ENCODE data around the gene LMOD1. TPM values are rescaled to one million over a fixed set of nuclear protein-coding genes. Genes with fewer than 3 reads are reported as not detected.

LMOD1 gene
- total and polyA plus RNA-seq, 3 donors from 2014 or later = 31.4 to 46.3 (median 39.4) TPM

DNA sequence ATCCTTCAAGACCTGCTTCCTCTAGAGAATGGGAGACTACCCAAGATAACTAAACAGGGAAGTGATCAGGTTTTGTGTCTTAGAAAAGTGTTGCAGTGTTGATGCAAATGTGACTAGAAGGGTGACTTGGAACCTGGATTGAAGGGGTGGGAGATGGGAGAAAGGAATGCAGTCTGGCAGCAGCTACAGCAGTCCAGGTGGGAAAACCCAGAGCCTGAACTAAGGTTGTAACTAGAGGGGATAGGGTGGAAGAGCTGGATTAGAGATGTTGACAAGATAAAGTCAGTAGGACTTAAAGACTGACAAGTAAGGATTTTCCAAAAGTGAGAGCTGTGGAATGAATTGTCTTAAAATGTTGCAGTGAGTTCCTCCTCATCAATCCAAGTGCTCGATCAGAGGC lies 64.7 kb downstream of the LMOD1 start:
- no peak for TF ChIP-seq POLR2A (IDR thresholded peaks at IDR 0.05)
- TF ChIP-seq, protein P1, sequence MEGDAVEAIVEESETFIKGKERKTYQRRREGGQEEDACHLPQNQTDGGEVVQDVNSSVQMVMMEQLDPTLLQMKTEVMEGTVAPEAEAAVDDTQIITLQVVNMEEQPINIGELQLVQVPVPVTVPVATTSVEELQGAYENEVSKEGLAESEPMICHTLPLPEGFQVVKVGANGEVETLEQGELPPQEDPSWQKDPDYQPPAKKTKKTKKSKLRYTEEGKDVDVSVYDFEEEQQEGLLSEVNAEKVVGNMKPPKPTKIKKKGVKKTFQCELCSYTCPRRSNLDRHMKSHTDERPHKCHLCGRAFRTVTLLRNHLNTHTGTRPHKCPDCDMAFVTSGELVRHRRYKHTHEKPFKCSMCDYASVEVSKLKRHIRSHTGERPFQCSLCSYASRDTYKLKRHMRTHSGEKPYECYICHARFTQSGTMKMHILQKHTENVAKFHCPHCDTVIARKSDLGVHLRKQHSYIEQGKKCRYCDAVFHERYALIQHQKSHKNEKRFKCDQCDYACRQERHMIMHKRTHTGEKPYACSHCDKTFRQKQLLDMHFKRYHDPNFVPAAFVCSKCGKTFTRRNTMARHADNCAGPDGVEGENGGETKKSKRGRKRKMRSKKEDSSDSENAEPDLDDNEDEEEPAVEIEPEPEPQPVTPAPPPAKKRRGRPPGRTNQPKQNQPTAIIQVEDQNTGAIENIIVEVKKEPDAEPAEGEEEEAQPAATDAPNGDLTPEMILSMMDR (IDR thresholded peaks at IDR 0.05) = no peak
- Histone ChIP-seq H3K27ac (no peak overlapping the region), H3K9me3 (no peaks in the 10 kb centered on the region), H3K4me1 (peaks cover 32% of the 10 kb centered on the region), H3K36me3 (ENCODE audit: low read depth, missing control alignments) (no peaks in the 10 kb centered on the region), H3K27me3 (no peaks in the 10 kb centered on the region), H3K4me3 (no peak overlapping the region)
- DNase-seq = no peak
- WGBS, 2 donors = 56 to 67% methylated on average over 1 of the region's 1 CpG
- intact Hi-C loops (cut with DNase I; ENCODE audit: low total_unique reads) = no loop called here

DNA sequence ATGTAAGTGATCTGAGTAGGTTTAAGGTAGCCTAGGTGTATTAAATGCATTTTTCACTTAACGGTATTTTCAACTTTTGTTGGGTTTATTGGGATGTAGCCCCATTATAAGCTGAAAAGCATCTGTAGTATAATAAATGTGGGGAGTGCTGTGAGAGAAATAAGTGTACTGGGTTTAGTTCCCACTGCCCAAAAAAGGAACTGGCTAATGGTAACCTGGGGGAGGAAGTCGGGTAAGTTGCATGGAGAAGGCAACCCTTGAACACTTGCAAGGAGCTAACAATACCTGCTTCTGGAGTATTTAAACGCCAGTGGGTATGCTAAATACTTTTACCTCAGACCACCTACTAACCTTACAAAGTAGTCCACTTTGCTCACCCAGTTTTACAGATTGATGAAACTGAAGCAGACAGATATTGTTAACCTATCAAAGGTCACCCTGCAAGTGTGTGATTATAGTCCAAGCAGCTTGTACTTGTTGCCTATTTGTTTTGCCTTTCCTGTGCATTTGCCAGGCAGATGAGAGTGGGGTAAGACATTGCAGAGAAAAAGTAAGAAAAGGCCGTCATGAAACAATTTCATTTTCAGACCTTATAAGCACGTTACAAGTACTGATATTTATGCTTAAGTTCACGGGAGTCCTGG lies 65.3 kb downstream of the LMOD1 start:
- Histone ChIP-seq H3K27ac (no peak overlapping the region), H3K9me3 (no peaks in the 10 kb centered on the region), H3K27me3 (no peaks in the 10 kb centered on the region), H3K4me3 (no peak overlapping the region), H3K36me3 (ENCODE audit: low read depth, missing control alignments) (no peaks in the 10 kb centered on the region), H3K4me1 (peaks cover 32% of the 10 kb centered on the region)
- intact Hi-C loops (cut with DNase I; ENCODE audit: low total_unique reads) = no loop called here
- WGBS, 2 donors = 66 to 71% methylated on average over 6 of the region's 6 CpGs
- no peak for TF ChIP-seq POLR2A (IDR thresholded peaks at IDR 0.05)
- TF ChIP-seq, protein P1 (IDR thresholded peaks at IDR 0.05) = no peak
- no peak for DNase-seq

DNA sequence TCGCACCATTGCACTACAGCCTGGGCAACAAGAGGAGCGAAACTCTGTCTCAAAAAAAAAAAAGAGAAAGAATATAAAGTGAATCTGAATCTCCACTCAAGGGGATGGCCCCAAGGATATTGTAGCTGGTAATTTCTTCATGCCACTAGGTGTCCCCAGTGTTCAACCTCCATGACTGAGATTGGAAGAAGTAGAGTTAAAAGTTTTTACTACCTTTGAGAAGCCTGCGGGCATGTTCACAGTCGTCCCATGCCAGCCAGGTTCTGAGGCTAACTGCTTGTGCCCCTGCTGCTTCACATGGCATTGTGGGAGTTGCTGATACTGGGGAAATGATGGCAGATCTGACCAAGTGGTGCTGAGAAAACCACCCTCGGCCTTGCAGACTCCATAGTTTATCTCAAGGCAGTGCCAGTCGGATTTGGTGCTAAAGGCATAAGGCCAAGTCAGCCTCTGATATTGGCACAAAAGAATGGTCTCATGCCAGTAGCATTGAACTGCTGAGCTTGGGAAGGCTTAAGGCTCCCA lies 68.4 kb downstream of the LMOD1 start:
- H3K4me1 ChIP-seq = peaks cover 15% of the 10 kb centered on the region
- no peak for TF ChIP-seq POLR2A (IDR thresholded peaks at IDR 0.05)
- TF ChIP-seq, protein P1 (IDR thresholded peaks at IDR 0.05) = peak; percentile 40 to 73 (median 61)
- H3K9me3 ChIP-seq = no peaks in the 10 kb centered on the region
- H3K27ac ChIP-seq = peak overlapping the region in 1 of 2 donors; percentile 2
- no peak overlapping the region for H3K4me3 ChIP-seq
- DNase-seq = peak; percentile 51
- H3K27me3 ChIP-seq = no peaks in the 10 kb centered on the region
- no peaks in the 10 kb centered on the region for H3K36me3 ChIP-seq (ENCODE audit: low read depth, missing control alignments)
- 50 to 54% methylated on average over 6 of the region's 6 CpGs for WGBS, 2 donors
- intact Hi-C loops (cut with DNase I; ENCODE audit: low total_unique reads) = no loop called here

DNA sequence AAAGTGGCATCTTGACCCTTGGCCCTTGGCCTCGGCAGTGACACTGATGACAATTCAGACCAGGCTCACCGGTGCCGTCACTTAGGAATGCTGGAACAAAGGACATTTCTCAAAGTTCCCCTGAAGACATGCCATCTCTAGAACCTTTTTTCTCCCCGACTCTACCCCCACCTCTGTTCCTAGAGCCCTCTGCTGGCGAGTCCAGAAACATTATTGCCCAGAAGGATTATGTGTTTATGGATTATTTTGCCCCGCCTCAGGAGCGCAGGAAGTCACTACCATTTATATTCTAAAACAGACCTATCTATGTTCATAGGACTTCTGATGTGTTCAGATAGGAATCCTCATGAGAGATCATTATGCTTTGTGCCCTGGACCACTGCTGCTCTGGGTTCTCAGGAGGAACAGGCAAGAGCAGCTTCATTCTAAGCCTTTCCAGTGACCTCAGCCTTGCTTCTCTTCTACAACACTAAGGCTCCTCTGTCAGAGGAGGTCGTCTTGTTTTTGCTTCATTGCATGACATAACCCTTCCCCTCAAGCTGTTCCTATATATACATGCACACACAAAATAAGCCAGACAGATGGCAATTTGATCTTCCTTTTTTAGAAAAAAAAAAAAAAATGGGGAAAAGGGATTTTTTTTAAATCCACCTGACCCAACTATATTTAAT lies 70.1 kb downstream of the LMOD1 start:
- WGBS, 2 donors = 71% methylated on average over 8 of the region's 8 CpGs
- DNase-seq = no peak
- no peaks in the 10 kb centered on the region for H3K36me3 ChIP-seq (ENCODE audit: low read depth, missing control alignments)

More for the DNA sequence above, 70.1 kb downstream of the LMOD1 start:
- peaks cover 14% of the 10 kb centered on the region for H3K4me1 ChIP-seq
- H3K9me3 ChIP-seq = no peaks in the 10 kb centered on the region
- no peaks in the 10 kb centered on the region for H3K27me3 ChIP-seq
- TF ChIP-seq POLR2A (IDR thresholded peaks at IDR 0.05) = no peak
- TF ChIP-seq, protein P1 (IDR thresholded peaks at IDR 0.05) = peak in 2 of 3 experiments; percentile 16 to 35
- intact Hi-C loops (cut with DNase I; ENCODE audit: low total_unique reads) = no loop called here
- H3K4me3 ChIP-seq = no peak overlapping the region
- no peak overlapping the region for H3K27ac ChIP-seq
